HEK293T (cell line): ENCODE results near the gene H6PD.

Experiments
- ARNT ChIP-seq: fragments of 450-650 bp; IDR thresholded peaks from 2 replicates; pipeline ENCODE4 v1.6.1; 2017; ENCODE audit warnings: mild to moderate bottlenecking
- ELF4 ChIP-seq: fragments of 450-650 bp; IDR thresholded peaks from 2 replicates; pipeline ENCODE4 v1.6.1; 2017; ENCODE audit warnings: antibody characterized with exemption
- FOXM1 ChIP-seq: fragments of 450-650 bp; IDR thresholded peaks from 2 replicates; pipeline ENCODE4 v1.6.1; 2017; ENCODE audit warnings: mild to moderate bottlenecking, borderline replicate concordance
- HDGF ChIP-seq: fragments of 450-650 bp; IDR thresholded peaks from 2 replicates; pipeline ENCODE4 v1.6.1; 2017; ENCODE audit warnings: antibody characterized with exemption, borderline replicate concordance
- L3MBTL2 ChIP-seq: fragments of 450-650 bp; conservative IDR thresholded peaks from 2 replicates; pipeline ENCODE4 v1.6.1; 2016; ENCODE audit warnings: mild to moderate bottlenecking
- SP1 ChIP-seq: fragments of 450-650 bp; IDR thresholded peaks from 2 replicates; pipeline ENCODE4 v1.6.1; 2017
- SUZ12 ChIP-seq: fragments of 450-650 bp; IDR thresholded peaks from 2 replicates; pipeline ENCODE4 v1.6.1; 2016; ENCODE audit warnings: mild to moderate bottlenecking

DNA sequence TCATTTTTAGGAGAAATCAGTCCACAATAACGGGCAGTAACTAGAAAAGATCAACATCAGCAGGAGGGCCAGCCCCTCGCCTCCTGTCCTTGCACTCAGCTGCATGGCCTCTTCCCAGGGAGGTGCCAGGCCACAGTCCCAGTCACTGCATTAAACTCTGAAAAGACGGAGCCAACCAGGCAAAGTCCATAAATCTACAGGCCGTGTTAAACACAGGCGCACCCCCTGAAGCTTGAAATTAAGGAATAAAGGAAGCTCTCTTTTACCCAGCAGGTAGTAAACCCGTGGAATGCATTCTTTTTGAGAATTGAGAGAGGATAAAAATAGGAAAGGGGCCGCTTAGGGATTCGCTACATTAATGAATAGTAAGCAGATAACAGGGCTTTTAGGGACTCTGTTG, 18.4 kb downstream of the H6PD start:
- TF ChIP-seq SP1 (no peak), L3MBTL2 (no peak), ELF4 (no peak), ARNT (peak; percentile 78), HDGF (no peak), FOXM1 (no peak), SUZ12 (no peak)
